Keratinocyte (primary cell): Measurements from ENCODE around the gene CPT2. TPM values are rescaled to one million over a fixed set of nuclear protein-coding genes. Genes with fewer than 3 reads are reported as not detected.

Source experiments
- DNase-seq: peaks from one replicate; pipeline ENCODE4 v3.0.0-alpha.2; 2011; ENCODE audit warnings: low read depth, missing footprints, low spot score
- FAIRE-seq: peaks from 2 replicates; lab custom pipeline; 2011; peaks lifted over from hg19 to GRCh38; lab: Jason Lieb, UNC
- H2AFZ ChIP-seq: 2 replicates; pipeline ENCODE4 v1.6.0; 2012; ENCODE audit warnings: low read length, control low read depth, inconsistent platforms; ENCODE audit not compliant: control insufficient read depth
- H3K27ac ChIP-seq: 2 replicates; pipeline ENCODE4 v1.5.1; 2011; ENCODE audit warnings: low read length; ENCODE audit not compliant: control insufficient read depth, insufficient read depth
- H3K27me3 ChIP-seq: 3 replicates; pipeline ENCODE4 v1.6.0; 2011; ENCODE audit warnings: low read length; ENCODE audit not compliant: control insufficient read depth, insufficient read depth; ENCODE audit errors: extremely low read depth
- H3K36me3 ChIP-seq, 2 experiments: 2 replicates in 1 of 2; 3 replicates in 1 of 2; pipeline ENCODE4 v1.5.1; 2011; ENCODE audit warnings: low read length in 2 of 2, mild to moderate bottlenecking in 1 of 2; ENCODE audit not compliant: control insufficient read depth in 2 of 2, insufficient read depth in 2 of 2; ENCODE audit errors: extremely low read depth in 1 of 2
- H3K4me1 ChIP-seq: 3 replicates; pipeline ENCODE4 v1.5.1; 2011; ENCODE audit warnings: low read length; ENCODE audit not compliant: control insufficient read depth, insufficient read depth; ENCODE audit errors: extremely low read depth
- H3K4me2 ChIP-seq: 3 replicates; pipeline ENCODE4 v1.6.0; 2011; ENCODE audit warnings: low read depth, low read length; ENCODE audit not compliant: control insufficient read depth, insufficient read depth; ENCODE audit errors: extremely low read depth
- H3K4me3 ChIP-seq, 3 experiments: fragments of 200-600 bp in 1 of 3; sonication (generic) in 1 of 3; 2 replicates in 2 of 3; 3 replicates in 1 of 3; pipeline ENCODE4 v1.5.1; 2011 to 2016; ENCODE audit warnings: low read length in 3 of 3, mild to moderate bottlenecking in 3 of 3, control low read depth in 2 of 3, inconsistent platforms in 1 of 3, low read depth in 1 of 3, mixed read lengths in 1 of 3, mixed run types in 1 of 3, moderate library complexity in 1 of 3; ENCODE audit not compliant: control insufficient read depth in 2 of 3, insufficient read depth in 2 of 3; ENCODE audit errors: extremely low read depth in 1 of 3
- H3K79me2 ChIP-seq: 2 replicates; pipeline ENCODE4 v1.6.0; 2012; ENCODE audit warnings: low read length; ENCODE audit not compliant: control insufficient read depth, insufficient read depth
- H3K9ac ChIP-seq: 3 replicates; pipeline ENCODE4 v1.6.0; 2011; ENCODE audit warnings: low read length; ENCODE audit not compliant: control insufficient read depth, insufficient read depth; ENCODE audit errors: extremely low read depth
- H3K9me1 ChIP-seq: 3 replicates; pipeline ENCODE4 v1.6.0; 2011; ENCODE audit warnings: low read length; ENCODE audit not compliant: control insufficient read depth, insufficient read depth; ENCODE audit errors: extremely low read depth
- H3K9me3 ChIP-seq: 2 replicates; pipeline ENCODE4 v1.5.1; 2012; ENCODE audit warnings: low read depth, low read length; ENCODE audit not compliant: control insufficient read depth
- H4K20me1 ChIP-seq: 3 replicates; pipeline ENCODE4 v1.6.0; 2011; ENCODE audit warnings: low read length; ENCODE audit not compliant: control insufficient read depth, insufficient read depth; ENCODE audit errors: extremely low read depth
- EZH2 ChIP-seq: IDR thresholded peaks from one replicate; pipeline ENCODE4 v1.6.1; 2012; ENCODE audit warnings: inconsistent platforms, mild to moderate bottlenecking, low read length, moderate library complexity
- dilution Hi-C: fragments of 300-500 bp; cut with MboI; formaldehyde crosslinking; loops from one replicate; pipeline ENCODE4 v1.7.0; 2020; ENCODE audit warnings: low sequenced_read_pairs; ENCODE audit not compliant: extremely low pct_ligation_motif_present
- polyA plus RNA-seq, 5 experiments: library from polyadenylated mRNA; depleted of rRNA in 3 of 5; stranded (reverse) in 3 of 5; stranded (forward) in 1 of 5; unstranded in 1 of 5; fragments of >200 nt; gene quantifications; 1 replicate in 1 of 5; 2 replicates in 3 of 5; 3 replicates in 1 of 5; pipeline versions ENCODE4 v1.2.1 to v1.2.3, GENCODE V29; 2011 to 2012; ENCODE audit warnings: missing spikeins in 2 of 5, low read depth in 1 of 5, low replicate concordance in 1 of 5
- TF ChIP-seq, protein P1 (sequence below), 3 experiments: IDR thresholded peaks in 1 of 3; conservative IDR thresholded peaks in 1 of 3; optimal IDR thresholded peaks in 1 of 3; 2 replicates in 2 of 3; 3 replicates in 1 of 3; pipeline versions ENCODE3 to v1.5.1; 2011; ENCODE audit warnings: low read length in 3 of 3, mild to moderate bottlenecking in 3 of 3, moderate library complexity in 2 of 3, control low read depth in 1 of 3, inconsistent platforms in 1 of 3; ENCODE audit not compliant: insufficient read depth in 2 of 3; ENCODE audit errors: extremely low read depth in 1 of 3

CPT2 gene
- polyA plus RNA-seq, 1 donor (not counting 4 experiments of a cell fraction or from before 2014, with no cell fraction given), result 16.6 TPM

DNA sequence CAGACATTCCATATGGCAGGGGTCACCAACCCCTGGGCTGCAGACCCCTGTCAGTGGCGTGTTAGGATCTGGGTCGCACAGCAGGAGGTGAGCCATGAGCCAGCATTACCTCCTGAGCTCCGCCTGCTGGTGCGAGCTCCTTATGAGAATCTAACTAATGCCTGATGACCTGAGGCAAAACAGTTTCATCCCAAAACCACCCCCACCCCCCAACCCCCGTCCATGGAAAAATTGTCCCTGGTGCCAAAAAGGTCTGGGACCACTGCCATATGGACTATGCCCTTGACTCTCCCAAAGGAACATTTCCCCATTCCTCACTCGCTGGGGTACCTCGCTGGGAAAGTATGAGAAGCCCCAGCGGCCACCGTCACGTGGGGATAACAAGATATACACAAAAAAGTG, 6.4 kb upstream of the CPT2 start:
- no peak for FAIRE-seq
- Histone ChIP-seq H3K27me3 (no peaks in the 10 kb centered on the region), H3K79me2 (no peaks in the 10 kb centered on the region), H2AFZ (no peak overlapping the region), H3K9me3 (no peaks in the 10 kb centered on the region), H3K9me1 (no peaks in the 10 kb centered on the region), H3K27ac (no peak overlapping the region), H4K20me1 (no peaks in the 10 kb centered on the region), H3K4me3 (no peak overlapping the region), H3K36me3 (no peaks in the 10 kb centered on the region), H3K4me1 (peaks cover 8% of the 10 kb centered on the region), H3K9ac (no peak overlapping the region), H3K4me2 (no peak overlapping the region)
- dilution Hi-C loops, result no loop called here
- TF ChIP-seq EZH2, result no peak
- TF ChIP-seq, protein P1, sequence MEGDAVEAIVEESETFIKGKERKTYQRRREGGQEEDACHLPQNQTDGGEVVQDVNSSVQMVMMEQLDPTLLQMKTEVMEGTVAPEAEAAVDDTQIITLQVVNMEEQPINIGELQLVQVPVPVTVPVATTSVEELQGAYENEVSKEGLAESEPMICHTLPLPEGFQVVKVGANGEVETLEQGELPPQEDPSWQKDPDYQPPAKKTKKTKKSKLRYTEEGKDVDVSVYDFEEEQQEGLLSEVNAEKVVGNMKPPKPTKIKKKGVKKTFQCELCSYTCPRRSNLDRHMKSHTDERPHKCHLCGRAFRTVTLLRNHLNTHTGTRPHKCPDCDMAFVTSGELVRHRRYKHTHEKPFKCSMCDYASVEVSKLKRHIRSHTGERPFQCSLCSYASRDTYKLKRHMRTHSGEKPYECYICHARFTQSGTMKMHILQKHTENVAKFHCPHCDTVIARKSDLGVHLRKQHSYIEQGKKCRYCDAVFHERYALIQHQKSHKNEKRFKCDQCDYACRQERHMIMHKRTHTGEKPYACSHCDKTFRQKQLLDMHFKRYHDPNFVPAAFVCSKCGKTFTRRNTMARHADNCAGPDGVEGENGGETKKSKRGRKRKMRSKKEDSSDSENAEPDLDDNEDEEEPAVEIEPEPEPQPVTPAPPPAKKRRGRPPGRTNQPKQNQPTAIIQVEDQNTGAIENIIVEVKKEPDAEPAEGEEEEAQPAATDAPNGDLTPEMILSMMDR (optimal IDR thresholded peaks at IDR 0.05 in 1 of 3, IDR thresholded peaks at IDR 0.05 in 1 of 3, conservative IDR thresholded peaks at IDR 0.05 in 1 of 3; ENCODE audit: extremely low read depth in 1 of 3, insufficient read depth in 2 of 3, low read length in 3 of 3), result no peak
- no peak for DNase-seq

- H3K4me1 ChIP-seq, result peaks cover 14% of the 10 kb centered on the region
- H4K20me1 ChIP-seq, result no peaks in the 10 kb centered on the region
- peaks cover 8% of the 10 kb centered on the region for H3K79me2 ChIP-seq
- H3K36me3 ChIP-seq, result no peaks in the 10 kb centered on the region
- H3K4me3 ChIP-seq, result no peak overlapping the region
- no peak for FAIRE-seq
- no peak overlapping the region for H3K27ac ChIP-seq
- peak overlapping the region; percentile 5 for H2AFZ ChIP-seq
- no peak for TF ChIP-seq EZH2
- TF ChIP-seq, protein P1 (optimal IDR thresholded peaks at IDR 0.05 in 1 of 3, IDR thresholded peaks at IDR 0.05 in 1 of 3, conservative IDR thresholded peaks at IDR 0.05 in 1 of 3; ENCODE audit: extremely low read depth in 1 of 3, insufficient read depth in 2 of 3, low read length in 3 of 3), result no peak
- no peaks in the 10 kb centered on the region for H3K9me3 ChIP-seq
- H3K27me3 ChIP-seq, result no peaks in the 10 kb centered on the region
- no peak overlapping the region for H3K4me2 ChIP-seq
- dilution Hi-C loops, result no loop called here
- DNase-seq, result no peak
- no peak overlapping the region for H3K9ac ChIP-seq
- H3K9me1 ChIP-seq, result no peaks in the 10 kb centered on the region
Observed at GRCh38 chr1:53195246-53196016, 1.2 kb upstream of the CPT2 start.
